ENCODE measurements around the gene EIPR1. TPM values are rescaled to one million over a fixed set of nuclear protein-coding genes. Genes with fewer than 3 reads are reported as not detected.
"Not testable (repeated sequence)": the region's sequence is repeated elsewhere in the genome, so short reads cannot be mapped to it uniquely, and the experiment has no call there.

The EIPR1 gene
- total and polyA plus RNA-seq, 5 experiments from 2014 or later, result 26.8 to 42.2 (median 38.1) TPM

- Mint-ChIP-seq H3K9me3 (peaks cover 0 to 4% (median 0%) of the 10 kb centered on the region in 9 donors), H3K4me1 (peaks cover 18 to 54% (median 47%) of the 10 kb centered on the region in 4 donors), H3K4me3 (peak overlapping the region; percentile 92 to 99 (median 97)), H3K27me3 (no peaks in the 10 kb centered on the region), H3K36me3 (peaks cover 0 to 12% (median 0%) of the 10 kb centered on the region in 3 donors), H3K27ac (peak overlapping the region; percentile 95 to 99 (median 98))
- POLR2A ChIA-PET, result interaction anchor here (0.7 to 2.9 kb wide), 7 partner anchors 114 to 275 kb away, joined by 3 to 17 read pairs (median 5); partner anchors contain the start of gene RNASEH1
- ATAC-seq (peak; percentile 7 to 13), DNase-seq (peak in 3 of 10 donors; percentile 6 to 26 (median 10))
Measured at GRCh38 chr2:3377279-3377611, 373 bp downstream of the EIPR1 start.

GRCh38 chr2:3376821-3377220, 797 bp downstream of the EIPR1 start:
- H3K4me3 Mint-ChIP-seq, result peak overlapping the region; percentile 92 to 99 (median 97)
- ATAC-seq (no peak), DNase-seq (peak in 1 of 10 donors; percentile 9)
- POLR2A ChIA-PET, result interaction anchor here (0.7 to 1.8 kb wide), 2 partner anchors 181 to 197 kb away, joined by 4 to 6 read pairs; partner anchors contain the start of gene RNASEH1
- peaks cover 0 to 4% (median 0%) of the 10 kb centered on the region in 9 donors for H3K9me3 Mint-ChIP-seq
- peak overlapping the region; percentile 95 to 99 (median 98) for H3K27ac Mint-ChIP-seq
- H3K4me1 Mint-ChIP-seq, result peaks cover 18 to 53% (median 46%) of the 10 kb centered on the region in 4 donors
- peaks cover 0 to 8% (median 0%) of the 10 kb centered on the region in 3 donors for H3K36me3 Mint-ChIP-seq
- H3K27me3 Mint-ChIP-seq, result no peaks in the 10 kb centered on the region

GRCh38 chr2:3369340-3370181, 8.1 kb downstream of the EIPR1 start:
- H3K9me3 Mint-ChIP-seq, H3K27ac Mint-ChIP-seq, H3K27me3 Mint-ChIP-seq, DNase-seq, ATAC-seq, POLR2A ChIA-PET, H3K4me3 Mint-ChIP-seq: not testable (repeated sequence)
- peaks cover 0 to 16% (median 6%) of the 10 kb centered on the region in 3 donors for H3K36me3 Mint-ChIP-seq
- peaks cover 11 to 30% (median 18%) of the 10 kb centered on the region in 4 donors for H3K4me1 Mint-ChIP-seq

GRCh38 chr2:3368261-3368722, 9.3 kb downstream of the EIPR1 start:
- ATAC-seq, result no peak
- H3K36me3 Mint-ChIP-seq, result peaks cover 0 to 16% (median 8%) of the 10 kb centered on the region in 3 donors
- H3K27me3 Mint-ChIP-seq, result no peaks in the 10 kb centered on the region
- H3K9me3 Mint-ChIP-seq, result no peaks in the 10 kb centered on the region
- POLR2A ChIA-PET, result no interaction called here
- no peak overlapping the region for H3K4me3 Mint-ChIP-seq
- no peak for DNase-seq
- H3K4me1 Mint-ChIP-seq, result peaks cover 11 to 35% (median 22%) of the 10 kb centered on the region in 4 donors
- no peak overlapping the region for H3K27ac Mint-ChIP-seq

GRCh38 chr2:3365219-3365618, 12.4 kb downstream of the EIPR1 start:
- Mint-ChIP-seq H3K27ac (no peak overlapping the region), H3K27me3 (no peaks in the 10 kb centered on the region), H3K4me1 (peaks cover 31 to 56% (median 48%) of the 10 kb centered on the region in 4 donors), H3K4me3 (no peak overlapping the region), H3K9me3 (no peaks in the 10 kb centered on the region), H3K36me3 (peaks cover 0 to 16% (median 11%) of the 10 kb centered on the region in 3 donors)
- POLR2A ChIA-PET, result interaction anchor here (0.6 kb wide), 1 partner anchor 12 kb away, joined by 3 read pairs; no protein-coding TSS in a partner anchor
- ATAC-seq (no peak), DNase-seq (no peak)

- ATAC-seq (no peak), DNase-seq (no peak)
- Mint-ChIP-seq H3K4me3 (peak overlapping the region in 1 of 10 donors; percentile 28), H3K4me1 (peaks cover 35 to 59% (median 52%) of the 10 kb centered on the region in 4 donors), H3K36me3 (peaks cover 0 to 12% (median 0%) of the 10 kb centered on the region in 3 donors), H3K27ac (peak overlapping the region in 2 of 10 donors; percentile 8 to 87), H3K9me3 (no peaks in the 10 kb centered on the region), H3K27me3 (no peaks in the 10 kb centered on the region)
- POLR2A ChIA-PET, result no interaction called here
Measured at GRCh38 chr2:3361518-3362389, 15.9 kb downstream of the EIPR1 start.

GRCh38 chr2:3357926-3358325, 19.7 kb downstream of the EIPR1 start:
- Mint-ChIP-seq H3K27ac (peak overlapping the region in 1 of 10 donors; percentile 65), H3K4me3 (no peak overlapping the region), H3K9me3 (no peaks in the 10 kb centered on the region), H3K27me3 (no peaks in the 10 kb centered on the region), H3K36me3 (peaks cover 13 to 31% (median 14%) of the 10 kb centered on the region in 3 donors), H3K4me1 (peaks cover 28 to 45% (median 37%) of the 10 kb centered on the region in 4 donors)
- DNase-seq (no peak), ATAC-seq (no peak)
- POLR2A ChIA-PET, result no interaction called here

GRCh38 chr2:3357446-3357845, 20.2 kb downstream of the EIPR1 start:
- H3K9me3 Mint-ChIP-seq, POLR2A ChIA-PET, ATAC-seq, H3K27me3 Mint-ChIP-seq, DNase-seq, H3K4me3 Mint-ChIP-seq: not testable (repeated sequence)
- peak overlapping the region in 2 of 10 donors; percentile 15 to 44 for H3K27ac Mint-ChIP-seq
- peaks cover 24 to 41% (median 32%) of the 10 kb centered on the region in 4 donors for H3K4me1 Mint-ChIP-seq
- H3K36me3 Mint-ChIP-seq, result peaks cover 17 to 36% (median 18%) of the 10 kb centered on the region in 3 donors

- Mint-ChIP-seq H3K27ac (peak overlapping the region in 1 of 10 donors; percentile 44), H3K4me3 (no peak overlapping the region), H3K9me3 (peaks cover 0 to 6% (median 3%) of the 10 kb centered on the region in 9 donors), H3K36me3 (peaks cover 19 to 38% (median 20%) of the 10 kb centered on the region in 3 donors), H3K4me1 (peaks cover 21 to 35% (median 27%) of the 10 kb centered on the region in 4 donors), H3K27me3 (no peaks in the 10 kb centered on the region)
- DNase-seq (no peak), ATAC-seq (no peak)
- POLR2A ChIA-PET, result no interaction called here
Measured at GRCh38 chr2:3356799-3357198, 20.8 kb downstream of the EIPR1 start.

- DNase-seq (no peak), ATAC-seq (no peak)
- POLR2A ChIA-PET, result no interaction called here
- Mint-ChIP-seq H3K9me3 (peaks cover 0 to 10% (median 3%) of the 10 kb centered on the region in 9 donors), H3K27me3 (no peaks in the 10 kb centered on the region), H3K27ac (peak overlapping the region in 1 of 10 donors; percentile 76), H3K4me1 (peaks cover 15 to 29% (median 20%) of the 10 kb centered on the region in 4 donors), H3K4me3 (no peak overlapping the region), H3K36me3 (peaks cover 24 to 45% (median 25%) of the 10 kb centered on the region in 3 donors)
Measured at GRCh38 chr2:3355951-3356569, 21.6 kb downstream of the EIPR1 start.

- Mint-ChIP-seq H3K27me3 (no peaks in the 10 kb centered on the region), H3K36me3 (peaks cover 34 to 51% (median 36%) of the 10 kb centered on the region in 3 donors), H3K4me3 (no peak overlapping the region), H3K4me1 (peaks cover 6 to 26% (median 16%) of the 10 kb centered on the region in 4 donors), H3K27ac (no peak overlapping the region), H3K9me3 (peaks cover 0 to 13% (median 7%) of the 10 kb centered on the region in 9 donors)
- no peak for DNase-seq
- POLR2A ChIA-PET, result no interaction called here
- no peak for ATAC-seq
Measured at GRCh38 chr2:3354986-3355385, 22.6 kb downstream of the EIPR1 start.

GRCh38 chr2:3349211-3349693, 28.4 kb downstream of the EIPR1 start:
- peaks cover 0 to 15% (median 8%) of the 10 kb centered on the region in 9 donors for H3K9me3 Mint-ChIP-seq

More at GRCh38 chr2:3349211-3349693, 28.4 kb downstream of the EIPR1 start:
- Mint-ChIP-seq H3K36me3 (peaks cover 48 to 69% (median 60%) of the 10 kb centered on the region in 3 donors), H3K4me1 (peaks cover 0 to 4% (median 2%) of the 10 kb centered on the region in 4 donors), H3K27ac (peak overlapping the region in 1 of 10 donors; percentile 48), H3K4me3 (no peak overlapping the region), H3K27me3 (no peaks in the 10 kb centered on the region)
- DNase-seq (no peak), ATAC-seq (no peak)
- POLR2A ChIA-PET, result no interaction called here
